GM18909 (cell line): ENCODE data around the gene KIF26B.

Experiments
- ATAC-seq: cut with Tn5 transposase; IDR thresholded peaks from one replicate; pipeline ENCODE4 v1.9.1; 2021; ENCODE audit warnings: mild to moderate bottlenecking; ENCODE audit not compliant: unreplicated experiment, poor library complexity

The KIF26B gene

DNA sequence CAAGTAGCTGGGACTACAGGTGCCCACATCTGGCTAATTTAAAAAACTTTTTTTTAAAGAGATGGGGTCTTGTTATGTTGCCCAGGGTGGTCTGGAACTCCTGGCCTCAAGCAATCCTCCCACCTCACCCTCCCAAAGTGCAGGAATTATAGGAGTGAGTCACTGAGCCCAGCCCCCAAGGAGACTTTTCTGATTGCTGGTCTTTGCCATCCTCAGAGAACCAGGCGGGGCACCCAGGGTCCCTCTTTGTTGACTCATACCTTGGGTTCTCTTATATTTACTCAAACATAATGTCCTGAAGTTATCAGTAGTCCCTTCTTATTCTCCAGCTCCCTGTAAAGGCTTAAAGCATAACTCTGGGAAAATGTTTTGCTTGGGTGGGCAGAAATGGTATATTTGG, 51.1 kb downstream of the KIF26B start:
- no peak for ATAC-seq

DNA sequence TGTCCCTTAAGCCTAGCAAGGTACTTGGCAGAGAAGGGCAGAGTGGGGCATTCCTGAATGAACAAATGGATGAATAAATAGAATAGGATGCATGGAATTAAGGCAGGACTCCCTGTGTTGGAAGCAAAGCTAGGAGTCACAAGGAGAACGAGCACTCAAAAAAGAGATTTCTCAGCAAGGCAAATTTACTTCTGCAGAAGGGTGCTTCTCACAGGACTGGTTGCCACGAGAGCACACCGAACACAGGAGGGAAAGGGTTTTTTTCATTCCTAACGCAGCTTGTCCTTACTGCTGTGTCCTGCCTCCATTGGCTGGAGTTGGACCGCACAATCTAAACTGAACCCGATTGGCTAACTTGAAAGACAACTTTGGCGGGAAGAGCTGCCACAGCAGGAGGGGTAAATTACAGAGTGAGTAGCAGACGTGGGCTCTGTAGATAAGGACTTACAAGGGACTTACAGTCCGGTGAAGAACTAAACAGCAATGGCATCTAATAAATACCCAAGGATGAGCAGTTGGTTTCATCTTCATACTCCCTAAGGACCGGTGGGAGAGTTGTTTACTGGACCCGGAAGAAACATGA, 52.4 kb downstream of the KIF26B start:
- no peak for ATAC-seq

DNA sequence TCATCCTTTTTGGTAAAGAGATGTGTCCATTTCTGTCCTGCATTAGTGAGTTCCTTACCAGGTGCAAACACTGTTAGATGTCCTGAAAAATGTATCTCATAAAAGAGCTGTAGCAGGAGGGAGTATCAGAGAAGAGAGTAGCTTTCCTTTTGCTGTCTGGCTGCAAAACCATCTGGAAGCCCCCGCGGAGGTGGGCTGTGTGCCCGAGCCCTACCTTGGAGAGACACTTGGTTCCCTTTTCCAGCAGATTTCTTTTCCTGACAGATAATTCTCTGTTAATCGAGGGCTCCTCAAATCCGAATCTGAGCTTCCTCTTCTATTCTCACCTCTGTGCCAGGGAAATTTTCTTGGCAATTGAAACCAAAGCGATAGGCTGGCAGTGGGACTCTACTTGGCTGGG, 53.0 kb downstream of the KIF26B start:
- no peak for ATAC-seq

DNA sequence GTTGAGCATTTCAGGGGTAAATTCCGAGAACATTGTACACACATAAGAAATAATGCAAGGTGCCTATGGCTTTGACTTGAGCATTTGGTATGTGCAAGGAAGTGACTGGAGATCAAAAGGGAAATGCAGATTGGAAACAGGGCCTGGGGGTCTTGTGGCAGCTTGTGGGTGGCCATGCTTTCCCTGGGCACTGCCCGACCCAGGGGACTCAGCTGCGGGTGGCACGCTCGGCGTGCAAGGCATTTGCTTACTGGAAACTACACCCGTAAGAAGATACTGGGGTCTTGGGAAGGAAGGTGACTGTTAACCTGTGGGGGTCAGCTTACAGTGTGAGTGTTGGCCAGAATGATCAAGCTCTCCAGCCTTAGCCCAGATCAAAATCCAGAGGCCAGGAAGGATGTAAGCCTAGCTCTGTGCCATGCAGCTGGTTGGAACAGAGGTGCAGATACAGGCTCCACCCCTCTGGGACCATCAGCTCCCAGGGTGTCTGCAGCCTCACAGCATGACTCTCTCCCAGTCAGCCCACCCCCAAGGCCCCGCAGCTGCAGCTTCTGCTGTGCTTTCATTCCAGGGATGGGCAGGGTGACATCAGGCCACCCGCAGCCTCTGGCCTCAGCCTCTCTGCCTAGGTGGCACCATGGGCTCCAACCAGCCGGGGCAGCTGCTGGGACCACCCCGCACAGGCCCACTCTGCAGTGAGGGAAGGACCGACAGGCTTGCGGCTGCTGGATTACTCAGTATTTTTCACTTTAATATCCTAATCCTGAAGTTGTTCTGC, 55.1 kb downstream of the KIF26B start:
- no peak for ATAC-seq

DNA sequence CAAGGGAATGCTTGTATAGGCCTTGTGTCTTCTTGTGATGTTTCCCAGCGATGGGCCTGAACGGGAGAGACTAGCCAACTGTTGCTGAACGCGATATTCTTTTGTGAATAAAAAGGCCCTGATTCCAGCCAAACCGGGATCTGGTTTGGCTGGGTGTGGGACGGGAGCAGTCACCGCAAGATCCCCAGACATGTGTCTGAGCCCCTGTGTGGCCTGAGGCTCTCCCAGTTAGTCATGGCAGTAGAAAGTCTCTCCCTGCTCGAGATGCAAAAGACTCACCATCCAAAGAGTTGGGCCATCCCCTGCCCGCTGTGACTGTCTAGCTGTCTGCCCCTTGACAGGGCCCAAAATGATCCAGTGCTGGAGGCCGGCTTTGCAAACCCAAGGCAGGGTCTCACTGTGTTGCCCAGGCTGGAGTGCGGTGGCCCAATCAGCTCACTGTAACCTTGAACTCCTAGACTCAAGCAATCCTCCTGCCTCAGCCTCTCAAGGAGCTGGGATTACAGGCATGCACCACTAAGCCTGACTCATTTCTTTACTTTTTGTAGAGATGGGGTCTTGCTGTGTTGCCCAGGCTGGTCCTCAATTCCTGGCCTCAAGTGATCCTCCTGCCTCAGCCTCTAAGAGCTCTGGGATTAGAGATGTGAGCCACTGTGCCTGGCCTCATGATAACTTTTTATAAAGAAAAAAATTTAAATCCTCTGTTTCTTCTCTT, 56.4 kb downstream of the KIF26B start:
- ATAC-seq: no peak

DNA sequence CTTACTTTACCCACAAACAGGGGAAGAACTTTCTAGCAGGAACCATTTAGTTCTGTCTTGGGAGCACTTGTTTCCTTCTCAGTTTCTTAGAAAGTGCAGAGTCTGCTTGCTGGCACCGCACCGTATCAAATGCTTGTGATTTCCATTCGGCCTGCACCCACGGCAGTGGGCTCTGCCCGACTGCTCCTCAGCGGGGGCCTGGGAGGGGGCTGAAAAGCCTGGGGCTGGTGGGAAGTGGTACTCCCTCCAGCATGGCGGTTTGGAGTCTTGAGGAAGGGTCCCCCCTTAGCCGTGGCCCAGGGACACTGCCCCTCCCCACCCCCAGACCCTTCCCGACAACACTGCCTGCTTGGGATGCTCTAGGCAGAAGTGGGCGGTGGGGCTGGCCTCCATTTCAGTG, 57.0 kb downstream of the KIF26B start:
- no peak for ATAC-seq

DNA sequence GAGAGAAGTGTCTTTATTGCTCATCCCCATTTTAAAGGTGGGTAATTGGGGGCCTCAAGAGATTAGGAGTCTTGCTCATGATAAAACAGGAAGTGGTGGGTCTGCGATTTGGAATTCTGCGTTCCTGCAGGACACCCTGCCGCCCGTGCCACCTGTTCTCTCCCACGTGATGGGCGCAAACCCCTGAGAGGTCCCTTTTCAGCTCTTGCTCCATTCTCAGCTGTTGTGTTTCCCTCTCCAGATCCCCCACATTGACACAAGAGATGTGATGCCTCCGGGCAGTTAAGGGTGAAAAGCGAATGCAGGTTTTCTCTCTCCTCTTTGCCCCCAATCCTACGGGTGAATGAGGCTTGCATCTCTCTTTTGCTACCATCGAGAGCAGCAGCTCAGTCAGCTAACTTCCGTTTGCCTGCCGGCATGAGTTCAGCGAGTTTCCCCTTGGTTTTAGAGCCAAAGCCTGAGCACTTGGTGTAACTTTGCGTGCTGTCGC, 57.5 kb downstream of the KIF26B start:
- no peak for ATAC-seq

DNA sequence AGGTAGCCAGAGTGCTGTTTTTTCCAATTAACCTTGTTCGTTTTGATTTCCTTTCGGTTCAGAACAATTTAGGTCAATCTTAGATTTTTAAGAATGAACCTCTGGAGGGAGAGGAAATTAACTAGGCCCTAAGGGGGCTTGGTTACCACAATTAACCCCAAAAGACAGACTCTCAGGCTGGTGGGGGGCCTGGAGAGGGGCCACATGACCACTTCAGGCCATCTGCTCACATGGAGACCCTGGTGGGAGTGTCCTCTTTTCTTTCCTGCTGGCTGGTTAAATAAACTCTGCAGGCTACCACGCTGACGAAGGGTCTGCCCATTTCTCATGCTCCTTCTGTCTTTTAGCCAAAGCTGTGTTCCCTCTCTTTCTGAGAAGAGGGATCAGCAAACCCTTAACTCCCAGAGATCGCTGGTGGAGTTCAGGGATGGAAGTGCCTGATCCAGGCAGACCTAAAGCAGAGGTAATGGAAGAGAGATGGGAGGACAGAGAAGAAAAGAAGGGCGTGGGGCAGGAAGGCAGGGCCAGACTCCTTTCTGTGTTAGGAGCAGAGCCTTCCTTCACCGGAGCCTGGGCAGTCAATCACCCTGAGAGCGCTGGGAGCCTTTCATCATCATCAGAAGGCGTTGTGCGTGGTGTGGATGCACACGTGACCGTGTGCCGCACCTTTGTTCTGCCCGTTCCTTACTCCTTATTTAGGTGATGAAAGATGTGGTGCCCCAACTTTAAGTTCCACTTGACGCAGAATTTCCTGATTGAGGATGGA, 58.5 kb downstream of the KIF26B start:
- no peak for ATAC-seq

DNA sequence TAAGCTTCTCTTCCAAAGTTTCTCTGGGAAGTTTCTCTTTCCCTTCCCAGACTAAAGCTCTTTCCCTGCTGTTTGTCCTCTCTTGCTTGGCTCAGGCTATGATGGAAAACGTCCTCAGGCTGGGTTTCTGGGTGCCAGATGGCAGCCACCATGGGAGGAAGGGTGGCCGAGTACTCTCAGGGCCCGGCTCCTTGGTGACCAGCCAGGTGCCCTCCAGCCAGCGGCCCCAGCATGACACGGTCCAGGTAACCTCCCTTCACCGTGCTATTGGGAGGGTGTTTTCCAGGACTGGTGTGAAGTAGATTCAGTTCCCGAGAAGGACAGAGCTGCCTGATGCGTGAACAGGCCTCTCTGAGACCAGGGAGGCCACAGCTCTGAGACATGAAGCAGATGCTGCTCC, 60.3 kb downstream of the KIF26B start:
- ATAC-seq: no peak

DNA sequence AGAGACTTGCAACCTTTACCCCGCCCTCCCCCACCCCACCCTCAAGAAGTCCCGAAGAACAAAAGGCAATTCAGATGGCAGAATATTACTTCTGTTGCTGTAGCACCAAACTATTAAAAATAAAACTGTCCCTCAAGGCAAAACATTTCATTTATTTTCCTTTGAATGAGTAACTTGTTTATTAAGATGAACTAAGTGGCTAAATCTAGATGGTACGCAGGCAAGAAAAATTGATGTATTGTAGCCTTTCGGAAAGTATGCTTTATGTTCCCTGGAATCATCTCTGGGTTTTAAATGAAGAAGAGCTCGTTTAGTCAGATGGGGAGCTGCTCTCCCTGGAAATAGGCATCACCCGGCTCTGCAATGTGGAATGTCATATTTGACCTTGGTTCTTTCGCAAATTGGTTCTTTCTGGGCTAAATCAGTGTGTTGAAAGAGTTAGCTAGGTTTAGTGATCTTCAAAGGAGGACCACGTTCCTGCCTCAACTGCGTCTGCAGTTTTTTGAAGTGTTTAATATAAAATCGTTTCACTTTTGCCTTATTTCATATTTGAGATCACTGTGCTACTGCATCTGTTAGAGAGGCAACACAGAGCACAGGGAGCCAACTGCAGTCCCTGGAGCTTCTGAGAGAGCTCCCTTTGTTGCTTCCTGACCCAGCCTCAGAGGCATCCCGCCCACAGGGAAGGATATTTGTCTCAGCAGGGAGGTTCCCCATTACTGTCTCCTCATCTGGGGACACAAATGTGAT, 61.8 kb downstream of the KIF26B start:
- no peak for ATAC-seq

DNA sequence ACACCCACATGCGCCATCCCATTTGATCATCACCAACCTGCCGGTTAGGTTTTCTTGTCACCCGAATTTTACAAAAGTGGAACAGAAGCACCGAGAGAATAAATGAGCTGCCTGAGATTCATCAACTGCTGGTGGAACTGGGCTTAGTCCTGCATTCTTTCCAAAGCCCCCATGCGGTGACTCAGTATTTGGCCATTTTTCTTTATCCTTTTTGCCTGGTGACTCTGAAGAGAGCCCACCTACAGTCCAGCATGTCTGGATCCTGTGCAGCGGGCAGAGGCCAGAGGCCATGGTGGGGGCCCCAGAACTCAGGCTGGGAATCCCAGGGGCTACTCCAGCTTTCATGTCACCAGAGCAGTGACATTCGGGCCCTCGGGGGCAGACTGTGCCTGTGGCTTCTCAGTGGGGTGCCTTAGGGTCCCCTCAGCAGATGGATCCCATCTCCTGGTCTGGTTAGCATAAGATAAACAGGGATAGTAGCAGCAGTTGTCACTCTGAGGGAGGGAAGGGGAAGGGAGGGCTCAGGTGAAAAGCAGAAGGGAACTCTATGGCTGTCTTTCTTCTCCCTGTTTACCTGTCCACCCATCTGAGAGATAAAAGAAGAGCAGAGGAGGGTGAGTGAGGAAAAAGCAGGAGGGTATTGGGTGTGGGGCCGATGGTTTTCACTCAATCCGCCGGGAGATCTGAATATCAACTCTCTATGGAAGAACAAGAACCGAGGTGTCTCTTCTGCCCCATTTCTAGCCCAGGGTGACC, 63.2 kb downstream of the KIF26B start:
- ATAC-seq: no peak

DNA sequence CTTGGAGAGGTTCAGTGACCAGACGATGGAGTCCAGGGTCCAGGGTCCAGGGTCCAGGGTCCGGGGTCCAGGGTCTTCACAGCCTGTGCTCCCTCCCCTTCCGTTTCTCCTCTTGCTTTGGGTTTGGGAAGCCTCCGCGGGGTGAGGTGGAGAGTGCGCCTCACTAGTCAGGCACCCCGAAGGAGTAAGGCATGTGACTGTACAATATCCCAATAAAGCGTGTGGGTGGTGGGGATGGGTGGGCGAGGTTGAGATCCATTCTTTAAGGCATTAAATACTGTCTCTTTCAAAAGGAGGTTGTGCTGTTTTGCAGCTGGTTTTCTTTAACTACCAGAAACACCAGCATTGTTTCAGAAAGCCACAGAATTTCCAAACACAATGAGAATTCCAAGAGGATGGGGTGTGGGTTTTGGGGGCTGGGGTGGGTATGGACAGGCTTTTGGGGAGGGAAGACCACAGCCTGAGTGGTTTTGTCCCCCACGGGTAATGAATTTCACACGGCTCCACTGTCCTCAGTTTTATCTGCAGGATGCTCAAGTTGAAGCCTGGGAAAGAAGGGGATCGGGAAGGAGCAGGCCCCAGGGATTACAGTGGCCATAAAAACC, 65.7 kb downstream of the KIF26B start:
- ATAC-seq: no peak

DNA sequence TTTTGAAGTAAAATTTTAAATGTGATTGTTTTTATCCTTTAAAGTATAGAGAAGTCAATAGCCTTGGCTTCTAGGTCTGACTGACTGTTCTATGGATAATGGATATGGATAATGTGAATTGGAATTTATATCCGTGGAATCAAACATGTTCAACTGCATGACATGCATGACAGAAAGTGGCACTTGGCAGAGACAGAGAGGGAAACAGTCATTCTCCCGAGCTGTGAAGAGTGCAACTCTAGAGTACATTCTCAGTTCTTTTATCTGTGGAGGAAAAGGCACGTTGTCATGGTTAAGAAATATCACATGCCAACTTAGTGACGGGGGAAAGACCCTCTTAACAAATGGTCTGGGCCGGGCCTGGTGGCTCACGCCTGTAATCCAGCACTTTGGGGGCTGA, 67.0 kb downstream of the KIF26B start:
- ATAC-seq: no peak

DNA sequence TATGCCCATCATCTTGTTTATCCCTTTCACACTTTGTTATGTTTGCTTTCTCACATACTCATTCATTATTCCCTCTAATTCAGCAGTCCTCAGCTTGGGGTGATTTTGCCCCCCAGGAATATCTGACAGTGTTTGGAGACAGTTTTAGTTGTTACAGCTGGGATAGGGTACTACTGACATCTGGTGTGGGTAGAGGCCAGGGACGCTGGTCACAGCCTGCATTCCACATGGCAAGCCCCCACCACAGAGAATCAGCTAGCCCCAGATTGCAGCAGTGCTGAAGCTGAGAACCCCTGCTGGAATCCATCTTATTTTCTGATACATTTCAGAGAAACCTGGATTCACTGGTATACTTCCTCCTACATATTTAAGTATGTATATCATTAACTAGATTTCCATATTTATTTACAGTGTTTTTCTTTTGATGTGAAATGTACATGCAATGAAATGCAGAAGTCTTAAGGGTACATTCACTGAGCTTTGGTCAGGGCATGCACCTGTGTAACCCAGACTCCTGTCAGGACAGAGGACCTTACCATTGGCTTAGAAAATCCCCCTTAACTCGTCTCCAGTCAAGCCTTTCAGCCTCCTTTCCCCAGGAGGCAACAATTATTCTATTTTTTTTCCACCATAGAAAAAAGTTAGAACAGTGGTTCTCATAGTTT, 68.3 kb downstream of the KIF26B start:
- ATAC-seq: no peak

DNA sequence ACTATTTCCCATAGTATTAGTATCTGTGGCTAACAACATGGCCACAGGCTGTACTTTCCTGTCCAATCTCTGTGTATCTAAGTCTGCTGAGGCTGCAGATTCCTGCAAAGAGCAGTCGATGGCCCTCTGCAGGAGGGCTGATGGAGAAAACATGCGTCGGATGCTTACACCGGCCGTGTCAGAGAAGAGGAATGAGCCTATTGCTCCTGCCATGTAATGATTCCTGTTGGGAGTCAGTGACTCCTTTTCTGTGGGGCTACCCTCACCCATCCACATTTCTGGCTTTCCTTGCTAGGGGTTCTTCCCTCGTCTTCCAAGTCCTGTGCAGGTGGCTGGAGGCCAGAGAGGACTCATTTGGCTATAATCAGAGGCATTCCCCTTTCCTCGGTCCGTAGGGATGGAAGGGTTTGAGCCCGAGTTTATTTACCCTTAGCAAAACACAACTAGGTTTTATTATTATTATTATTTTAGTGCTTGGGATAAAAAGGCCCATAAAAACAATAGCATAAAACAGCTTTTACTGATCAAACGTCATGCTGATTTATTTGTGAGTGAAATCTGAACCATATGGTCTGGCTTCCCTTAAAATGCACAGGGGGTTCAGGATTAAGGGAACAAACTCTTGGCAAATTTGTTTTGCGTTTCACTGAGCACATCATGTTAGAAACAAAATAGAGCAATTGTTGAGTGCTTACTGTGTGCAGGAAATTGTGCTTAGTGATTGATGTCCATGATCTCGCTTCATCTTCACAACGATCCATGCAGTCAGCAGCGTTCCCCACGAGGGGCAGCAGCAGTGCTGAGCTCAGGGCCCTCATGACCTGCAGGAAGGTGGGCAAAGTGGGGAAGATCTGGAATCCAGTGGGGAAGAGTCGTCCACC, 70.8 kb downstream of the KIF26B start:
- ATAC-seq: no peak

DNA sequence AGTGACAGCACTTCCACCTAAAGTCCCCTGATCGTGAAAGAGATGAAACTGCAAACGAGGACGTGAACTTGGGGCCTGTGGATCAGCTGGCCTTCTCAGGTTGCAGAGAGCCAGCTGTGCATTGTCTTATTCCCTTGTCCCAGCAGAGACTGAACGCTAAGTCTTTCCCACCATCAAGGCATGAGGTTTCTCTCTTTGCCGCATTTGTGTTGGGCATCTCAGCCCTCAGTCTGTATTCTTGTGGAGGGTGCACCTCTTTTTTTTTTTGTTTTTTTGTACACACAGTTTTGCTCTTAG, 71.4 kb downstream of the KIF26B start:
- ATAC-seq: no peak

DNA sequence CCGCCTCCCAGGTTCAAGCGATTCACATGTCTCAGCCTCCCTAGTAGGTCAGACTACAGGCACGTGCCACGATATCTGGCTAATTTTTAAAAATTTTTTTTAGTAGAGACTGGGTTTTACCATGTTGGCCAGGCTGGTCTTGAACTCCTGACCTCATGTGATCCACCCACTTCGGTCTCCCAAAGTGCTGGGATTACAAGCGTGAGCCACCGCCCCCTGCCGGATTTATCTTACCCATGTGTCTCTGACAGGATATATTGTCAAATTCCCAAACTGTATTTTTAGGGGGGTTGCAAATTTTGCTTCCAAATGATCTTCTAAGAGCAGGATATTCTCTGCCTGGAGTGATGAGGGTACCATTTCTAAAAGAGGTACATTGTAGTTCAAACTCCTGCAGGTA, 74.3 kb downstream of the KIF26B start:
- ATAC-seq: no peak

DNA sequence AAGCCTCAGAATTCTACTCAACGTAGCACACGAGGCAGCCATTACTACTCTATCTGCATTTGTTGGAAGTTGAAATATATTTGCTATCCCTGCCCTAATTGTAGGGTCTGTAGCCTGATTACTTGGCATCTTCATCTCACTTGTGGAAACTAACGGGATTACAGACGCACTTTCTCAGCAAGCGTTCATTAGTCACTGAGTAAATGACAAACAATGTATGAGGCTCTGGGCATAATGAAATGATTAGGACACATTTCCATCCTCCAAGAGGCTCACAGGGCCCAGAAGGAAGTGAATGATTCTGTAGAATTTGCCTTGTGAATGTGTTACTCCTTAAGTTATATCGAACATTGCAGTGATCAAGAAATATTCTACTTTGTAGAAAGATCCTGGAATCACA, 78.1 kb downstream of the KIF26B start:
- no peak for ATAC-seq
